Smooth muscle cell (in vitro differentiated cells): ENCODE measurements around the gene CD302. TPM values are rescaled to one million over a fixed set of nuclear protein-coding genes. Genes with fewer than 3 reads are reported as not detected.
A peak's percentile ranks its signal among the peaks of the same experiment; 100 is the strongest.

Experiments used
- DNase-seq: peaks from one replicate; lab custom pipeline; 2025; ENCODE audit not compliant: unreplicated experiment; lab: John Stamatoyannopoulos, UW
- H2AFZ ChIP-seq: fragments of 200-600 bp; sonication (generic); 2 replicates; pipeline ENCODE4 v1.6.0; 2016; ENCODE audit warnings: antibody characterized with exemption, low read depth, mild to moderate bottlenecking
- H3F3A ChIP-seq: fragments of 200-600 bp; sonication (generic); 2 replicates; pipeline ENCODE4 v1.6.0; 2017; ENCODE audit warnings: antibody characterized with exemption, low read depth
- H3K27ac ChIP-seq: fragments of 200-600 bp; sonication (generic); 2 replicates; pipeline ENCODE4 v1.5.1; 2016; ENCODE audit warnings: low read depth, mild to moderate bottlenecking
- H3K27me3 ChIP-seq: fragments of 200-600 bp; sonication (generic); 2 replicates; pipeline ENCODE4 v1.6.1; 2016; ENCODE audit warnings: low read depth, mild to moderate bottlenecking
- H3K36me3 ChIP-seq: fragments of 200-600 bp; sonication (generic); 2 replicates; pipeline ENCODE4 v1.5.1; 2016; ENCODE audit warnings: low read depth
- H3K4me1 ChIP-seq: fragments of 200-600 bp; sonication (generic); 2 replicates; pipeline ENCODE4 v1.5.1; 2016; ENCODE audit warnings: low read depth
- H3K4me2 ChIP-seq: fragments of 200-600 bp; sonication (generic); 2 replicates; pipeline ENCODE4 v1.6.0; 2016; ENCODE audit warnings: mild to moderate bottlenecking
- H3K4me3 ChIP-seq: fragments of 200-600 bp; sonication (generic); 2 replicates; pipeline ENCODE4 v1.5.1; 2016; ENCODE audit warnings: mild to moderate bottlenecking
- H3K79me2 ChIP-seq: fragments of 200-600 bp; sonication (generic); 2 replicates; pipeline ENCODE4 v1.6.0; 2016; ENCODE audit warnings: low read depth, mild to moderate bottlenecking
- H3K9ac ChIP-seq: fragments of 200-600 bp; sonication (generic); 2 replicates; pipeline ENCODE4 v1.6.0; 2016; ENCODE audit warnings: low read depth
- H3K9me3 ChIP-seq: fragments of 200-600 bp; sonication (generic); replicated peaks from 2 replicates; pipeline ENCODE4 v1.5.1; 2016; ENCODE audit warnings: low read depth
- H4K20me1 ChIP-seq: fragments of 200-600 bp; sonication (generic); 2 replicates; pipeline ENCODE4 v1.6.0; 2016; ENCODE audit warnings: low read depth
- WGBS: methylation state at CpG from one replicate; pipeline ENCODE4 v1.1.7; 2016; ENCODE audit warnings: low lambda C conversion rate; 5-methylcytosine and 5-hydroxymethylcytosine counted together
- polyA plus RNA-seq: library from polyadenylated mRNA; unstranded; fragments of >200 nt; fragmentation: Nextera tagmentation; extraction: Ambion mirVana; gene quantifications from 2 replicates; pipeline ENCODE4 v1.2.1, GENCODE V29; 2016
- total RNA-seq: library from RNA; depleted of rRNA; stranded (reverse); fragments of >200 nt; gene quantifications from 2 replicates; pipeline ENCODE4 v1.2.3, GENCODE V29; 2014
- TF ChIP-seq, protein P1 (sequence below): fragments of 200-600 bp; sonication (generic); IDR thresholded peaks from 2 replicates; pipeline ENCODE4 v1.5.1; 2017; ENCODE audit warnings: borderline replicate concordance, mild to moderate bottlenecking, antibody characterized with exemption; ENCODE audit not compliant: insufficient read depth, poor library complexity, severe bottlenecking

Gene CD302
- total and polyA plus RNA-seq, 2 experiments from 2014 or later = 1.00 to 2.2 TPM

DNA sequence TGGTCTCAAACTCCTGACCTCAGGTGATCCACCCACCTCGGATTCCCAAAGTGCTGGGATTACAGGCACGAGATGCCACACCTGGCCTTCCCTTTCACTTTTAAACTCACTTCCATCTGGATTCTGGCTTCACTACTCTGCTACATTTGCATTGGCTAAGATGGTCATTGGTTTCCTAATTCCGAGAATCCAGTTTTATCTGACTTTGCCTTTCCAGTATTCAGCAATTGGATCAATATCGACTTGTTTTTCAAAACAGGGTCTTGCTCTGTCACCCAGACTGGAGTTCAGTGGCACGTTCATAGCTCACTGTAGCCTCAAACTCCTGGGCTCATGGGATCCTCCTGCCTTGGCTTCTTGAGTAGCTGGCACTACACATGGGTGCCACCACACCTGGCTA, 4.7 kb upstream of the CD302 start:
- WGBS = 83% methylated on average over 5 of the region's 5 CpGs
- TF ChIP-seq, protein P1, sequence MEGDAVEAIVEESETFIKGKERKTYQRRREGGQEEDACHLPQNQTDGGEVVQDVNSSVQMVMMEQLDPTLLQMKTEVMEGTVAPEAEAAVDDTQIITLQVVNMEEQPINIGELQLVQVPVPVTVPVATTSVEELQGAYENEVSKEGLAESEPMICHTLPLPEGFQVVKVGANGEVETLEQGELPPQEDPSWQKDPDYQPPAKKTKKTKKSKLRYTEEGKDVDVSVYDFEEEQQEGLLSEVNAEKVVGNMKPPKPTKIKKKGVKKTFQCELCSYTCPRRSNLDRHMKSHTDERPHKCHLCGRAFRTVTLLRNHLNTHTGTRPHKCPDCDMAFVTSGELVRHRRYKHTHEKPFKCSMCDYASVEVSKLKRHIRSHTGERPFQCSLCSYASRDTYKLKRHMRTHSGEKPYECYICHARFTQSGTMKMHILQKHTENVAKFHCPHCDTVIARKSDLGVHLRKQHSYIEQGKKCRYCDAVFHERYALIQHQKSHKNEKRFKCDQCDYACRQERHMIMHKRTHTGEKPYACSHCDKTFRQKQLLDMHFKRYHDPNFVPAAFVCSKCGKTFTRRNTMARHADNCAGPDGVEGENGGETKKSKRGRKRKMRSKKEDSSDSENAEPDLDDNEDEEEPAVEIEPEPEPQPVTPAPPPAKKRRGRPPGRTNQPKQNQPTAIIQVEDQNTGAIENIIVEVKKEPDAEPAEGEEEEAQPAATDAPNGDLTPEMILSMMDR = no peak
- Histone ChIP-seq H2AFZ (no peak overlapping the region), H3F3A (peaks cover 1% of the 10 kb centered on the region), H3K9ac (no peak overlapping the region), H3K4me1 (peaks cover 4% of the 10 kb centered on the region), H3K4me3 (no peak overlapping the region), H3K27ac (no peak overlapping the region), H3K36me3 (no peaks in the 10 kb centered on the region), H3K9me3 (no peaks in the 10 kb centered on the region), H3K4me2 (no peak overlapping the region), H3K79me2 (no peaks in the 10 kb centered on the region), H3K27me3 (peaks cover 87% of the 10 kb centered on the region), H4K20me1 (no peaks in the 10 kb centered on the region)
- DNase-seq = no peak

DNA sequence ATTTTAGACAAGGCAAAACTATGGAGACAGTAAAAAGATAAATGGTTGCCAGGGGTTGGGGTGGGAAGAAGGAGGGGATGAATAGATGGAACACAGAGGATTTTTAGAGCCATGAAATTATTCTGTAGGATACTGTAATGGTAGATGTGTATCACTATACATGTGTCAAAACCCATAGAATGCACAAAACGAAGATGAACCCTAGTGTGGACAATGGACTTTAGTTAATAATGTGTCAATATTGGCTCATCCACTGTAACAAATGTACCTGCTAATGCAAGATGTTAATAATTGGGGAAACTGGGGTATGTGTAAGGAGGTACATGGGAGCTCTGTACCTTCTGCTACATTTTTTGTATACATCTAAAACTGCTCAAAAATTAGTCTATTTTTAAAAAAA, 1.8 kb upstream of the CD302 start:
- Histone ChIP-seq H3K9me3 (no peaks in the 10 kb centered on the region), H3K4me1 (peaks cover 9% of the 10 kb centered on the region), H3K9ac (no peak overlapping the region), H3F3A (peaks cover 6% of the 10 kb centered on the region), H3K27me3 (peaks cover 79% of the 10 kb centered on the region), H4K20me1 (no peaks in the 10 kb centered on the region), H3K79me2 (no peaks in the 10 kb centered on the region), H2AFZ (no peak overlapping the region), H3K36me3 (no peaks in the 10 kb centered on the region), H3K27ac (no peak overlapping the region), H3K4me2 (no peak overlapping the region), H3K4me3 (no peak overlapping the region)
- WGBS = 95% methylated on average over 1 of the region's 1 CpG
- TF ChIP-seq, protein P1 = no peak
- no peak for DNase-seq

DNA sequence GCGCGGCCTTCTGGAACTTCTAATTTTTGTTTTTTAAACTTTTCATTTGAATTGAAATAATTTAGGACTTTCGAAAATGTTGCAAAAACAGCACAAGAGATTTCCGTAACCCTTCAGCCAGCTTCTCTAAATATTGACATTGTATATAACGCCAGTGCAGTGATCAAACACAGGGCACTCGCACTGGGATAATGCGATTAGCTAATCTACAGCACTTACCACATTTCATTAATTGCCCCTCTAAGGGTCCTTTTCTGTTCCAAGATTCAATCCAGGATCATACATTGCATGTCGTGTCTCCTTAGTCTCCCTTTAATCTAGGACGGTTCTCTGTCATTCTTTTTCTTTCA, 343 bp upstream of the CD302 start:
- Histone ChIP-seq H3K9ac (no peak overlapping the region), H3K4me3 (peak overlapping the region; percentile 77), H3K27me3 (peaks cover 65% of the 10 kb centered on the region), H3K4me1 (peaks cover 9% of the 10 kb centered on the region), H3F3A (peaks cover 6% of the 10 kb centered on the region), H3K4me2 (peak overlapping the region; percentile 97), H3K36me3 (no peaks in the 10 kb centered on the region), H3K79me2 (no peaks in the 10 kb centered on the region), H4K20me1 (no peaks in the 10 kb centered on the region), H2AFZ (no peak overlapping the region), H3K9me3 (no peaks in the 10 kb centered on the region), H3K27ac (no peak overlapping the region)
- TF ChIP-seq, protein P1 = no peak
- WGBS = 53% methylated on average over 9 of the region's 9 CpGs
- DNase-seq = no peak

DNA sequence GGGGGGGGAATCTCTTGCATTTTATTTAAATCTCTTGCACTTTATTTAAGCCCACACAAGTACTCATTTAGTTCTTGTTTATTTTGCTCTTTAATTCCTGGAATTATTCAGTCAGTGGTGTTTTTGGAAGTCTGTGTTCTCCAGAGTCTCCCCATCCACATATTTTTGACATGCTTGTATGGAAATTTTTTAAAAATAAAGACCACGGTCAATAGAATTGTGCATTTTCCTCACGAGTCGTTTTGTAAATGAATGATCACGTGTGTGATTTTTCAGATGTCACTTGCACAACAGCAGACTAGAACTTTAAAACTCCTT, 824 bp downstream of the CD302 start:
- 42% methylated on average over 4 of the region's 4 CpGs for WGBS
- DNase-seq = no peak
- Histone ChIP-seq H3K4me3 (peak overlapping the region; percentile 77), H3K9me3 (no peaks in the 10 kb centered on the region), H3K4me1 (peaks cover 9% of the 10 kb centered on the region), H3K36me3 (no peaks in the 10 kb centered on the region), H3K27ac (no peak overlapping the region), H3K27me3 (peaks cover 57% of the 10 kb centered on the region), H2AFZ (peak overlapping the region; percentile 77), H3K9ac (no peak overlapping the region), H3K79me2 (no peaks in the 10 kb centered on the region), H4K20me1 (no peaks in the 10 kb centered on the region), H3K4me2 (peak overlapping the region; percentile 97), H3F3A (peaks cover 6% of the 10 kb centered on the region)
- TF ChIP-seq, protein P1 = no peak
